OCI-LY1 (cell line): Measurements from ENCODE around the gene IFNA16.
"Not testable (repeated sequence)": the region's sequence is repeated elsewhere in the genome, so short reads cannot be mapped to it uniquely, and the experiment has no call there.

Experiments
- H2AFZ ChIP-seq: fragments of 200-600 bp; sonication (generic), shearing (Covaris generic); 2 replicates; pipeline ENCODE4 v1.6.0; 2014; ENCODE audit warnings: antibody characterized with exemption, mild to moderate bottlenecking, low read length
- H3F3A ChIP-seq: fragments of 200-600 bp; sonication (generic), shearing (Covaris generic); 2 replicates; pipeline ENCODE4 v1.6.0; 2014; ENCODE audit warnings: mild to moderate bottlenecking, antibody characterized with exemption, low read length, moderate library complexity; ENCODE audit not compliant: insufficient read depth
- H3K27ac ChIP-seq: fragments of 200-600 bp; sonication (generic); 2 replicates; pipeline ENCODE4 v1.5.1; 2014; ENCODE audit warnings: low read length, mixed run types, mild to moderate bottlenecking, low read depth; ENCODE audit not compliant: poor library complexity, severe bottlenecking
- H3K27me3 ChIP-seq: fragments of 200-600 bp; sonication (generic); 2 replicates; pipeline ENCODE4 v1.6.0; 2014; ENCODE audit warnings: antibody characterized with exemption, mild to moderate bottlenecking, low read length, moderate library complexity; ENCODE audit not compliant: insufficient read depth
- H3K36me3 ChIP-seq: fragments of 200-600 bp; sonication (generic); 2 replicates; pipeline ENCODE4 v1.6.1; 2014; ENCODE audit warnings: mild to moderate bottlenecking, antibody characterized with exemption, low read length, moderate library complexity, mixed read lengths; ENCODE audit not compliant: insufficient read depth
- H3K4me1 ChIP-seq: fragments of 200-600 bp; sonication (generic); 2 replicates; pipeline ENCODE4 v1.5.1; 2014; ENCODE audit warnings: mild to moderate bottlenecking, low read length, moderate library complexity; ENCODE audit not compliant: insufficient read depth, severe bottlenecking
- H3K4me2 ChIP-seq: fragments of 200-600 bp; sonication (generic), shearing (Covaris generic); 2 replicates; pipeline ENCODE4 v1.6.1; 2014; ENCODE audit warnings: low read length
- H3K4me3 ChIP-seq: fragments of 200-600 bp; sonication (generic); 2 replicates; pipeline ENCODE4 v1.5.1; 2014; ENCODE audit warnings: low read length, low read depth, mild to moderate bottlenecking, mixed read lengths; ENCODE audit not compliant: poor library complexity, severe bottlenecking
- H3K79me2 ChIP-seq: fragments of 200-600 bp; shearing (Covaris generic); 2 replicates; pipeline ENCODE4 v1.6.1; 2016; ENCODE audit warnings: mixed run types, low read length, mixed read lengths; ENCODE audit not compliant: insufficient read depth
- H3K9ac ChIP-seq: fragments of 200-600 bp; sonication (generic), shearing (Covaris generic); 2 replicates; pipeline ENCODE4 v1.6.1; 2014; ENCODE audit warnings: mild to moderate bottlenecking, low read length, mixed read lengths
- H3K9me2 ChIP-seq: fragments of 200-600 bp; sonication (generic), shearing (Covaris generic); 2 replicates; pipeline ENCODE4 v1.6.1; 2014; ENCODE audit warnings: low read depth, mild to moderate bottlenecking, low read length, mixed read lengths
- H3K9me3 ChIP-seq: fragments of 200-600 bp; shearing (Covaris generic); 2 replicates; pipeline ENCODE4 v1.6.1; 2014; ENCODE audit warnings: low read length, mixed read lengths
- H4K20me1 ChIP-seq: fragments of 200-600 bp; sonication (generic), shearing (Covaris generic); 2 replicates; pipeline ENCODE4 v1.6.0; 2016; ENCODE audit warnings: mild to moderate bottlenecking, low read length; ENCODE audit not compliant: insufficient read depth
- CTCF ChIP-seq: fragments of 200-600 bp; sonication (generic), shearing (Covaris generic); IDR thresholded peaks from 2 replicates; pipeline ENCODE4 v1.5.1; 2017; ENCODE audit warnings: mild to moderate bottlenecking, antibody characterized with exemption, low read length, moderate library complexity, mixed read lengths
- EZH2 ChIP-seq: fragments of 200-600 bp; sonication (generic), shearing (Covaris generic); IDR thresholded peaks from 2 replicates; pipeline ENCODE4 v1.8.0; 2017; ENCODE audit warnings: borderline replicate concordance, mixed run types, mild to moderate bottlenecking, antibody characterized with exemption, low read length, moderate library complexity, mixed read lengths

Gene IFNA16

DNA sequence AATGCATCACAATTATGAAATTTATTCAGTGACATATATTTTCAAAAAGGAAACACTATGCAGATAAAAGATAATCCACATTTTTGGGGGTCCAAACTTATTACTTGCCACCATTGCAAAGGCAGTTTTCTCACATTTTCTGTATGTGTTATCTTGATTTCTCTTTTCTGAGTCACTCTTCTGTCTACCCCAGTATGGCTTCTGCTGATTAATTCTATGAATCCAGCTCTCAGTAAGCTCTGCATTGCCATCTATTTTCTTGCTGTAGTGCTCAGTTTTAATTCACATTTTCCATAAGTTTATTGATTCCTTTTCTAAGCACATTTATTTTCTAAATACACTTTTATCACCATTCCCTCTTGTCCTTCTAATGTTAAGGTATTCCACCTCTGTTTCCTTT lies 11.9 kb downstream of the IFNA16 start:
- Histone ChIP-seq H3K27me3 (no peaks in the 10 kb centered on the region), H3K9me2 (no peaks in the 10 kb centered on the region), H3F3A (no peaks in the 10 kb centered on the region), H3K4me1 (no peaks in the 10 kb centered on the region), H3K27ac (no peak overlapping the region), H3K9ac (no peak overlapping the region), H3K4me2 (no peak overlapping the region), H3K79me2 (no peaks in the 10 kb centered on the region), H3K4me3 (no peak overlapping the region), H3K9me3 (no peaks in the 10 kb centered on the region), H4K20me1 (no peaks in the 10 kb centered on the region), H3K36me3 (no peaks in the 10 kb centered on the region), H2AFZ (no peak overlapping the region)
- no peak for TF ChIP-seq EZH2
- no peak for TF ChIP-seq CTCF

GRCh38 chr9:21202105-21202504 lies 15.0 kb downstream of the IFNA16 start, which contains the start of gene IFNA7:
TSS of gene IFNA7 (minus strand) at chr9:21202205. CDS start at chr9:21202165, 40 bp downstream.
- H3K9me2 ChIP-seq, H3K36me3 ChIP-seq, H3K27me3 ChIP-seq, H3K79me2 ChIP-seq, H3K4me2 ChIP-seq, H3K9ac ChIP-seq, H3K9me3 ChIP-seq, H3K4me3 ChIP-seq, H4K20me1 ChIP-seq, H3K27ac ChIP-seq, H3K4me1 ChIP-seq, H2AFZ ChIP-seq, H3F3A ChIP-seq: not testable (repeated sequence)

DNA sequence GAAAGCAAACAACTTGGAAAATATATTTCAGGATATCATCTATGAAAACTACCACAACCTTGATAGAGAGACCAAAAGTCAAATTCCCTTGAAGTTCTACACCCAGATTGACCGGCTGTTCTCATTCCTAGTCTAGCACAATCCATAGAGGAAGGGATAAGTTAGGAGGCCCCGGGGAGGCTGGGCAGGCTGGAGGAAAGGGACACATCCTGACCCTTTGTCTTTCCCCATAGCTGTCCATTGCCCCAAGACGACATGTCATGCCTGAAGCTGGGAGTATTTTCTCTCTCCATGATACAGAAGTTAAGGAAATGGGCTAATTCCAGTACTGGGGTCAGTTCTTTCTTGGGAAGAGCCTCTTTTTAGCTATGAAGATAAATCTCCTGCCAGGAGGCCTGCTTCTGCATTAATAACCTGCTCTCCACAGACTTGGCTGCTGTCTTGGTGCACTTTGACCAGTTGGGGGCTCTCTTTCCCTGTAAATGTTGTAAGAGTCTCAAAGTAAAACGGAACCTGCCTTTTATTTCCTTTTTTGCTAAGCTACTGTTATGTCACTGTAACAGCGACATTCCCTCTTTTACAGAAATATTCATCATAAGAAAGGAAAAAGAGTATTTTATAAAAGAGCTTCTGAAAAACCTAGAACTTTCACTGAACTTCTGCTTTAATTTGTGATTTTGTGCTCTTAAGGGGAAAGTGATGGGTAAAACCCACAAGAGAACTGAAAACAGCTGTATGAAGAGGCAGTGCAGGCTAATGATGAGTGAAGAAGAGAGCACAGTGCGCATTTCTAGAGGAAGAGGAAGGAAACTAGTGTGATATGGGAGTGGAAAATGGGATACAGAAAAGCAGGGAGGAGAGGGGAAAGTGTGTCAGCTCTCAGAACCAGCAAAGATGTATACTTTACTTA lies 22.0 kb downstream of the IFNA16 start:
- H3K79me2 ChIP-seq: not testable (repeated sequence)

DNA sequence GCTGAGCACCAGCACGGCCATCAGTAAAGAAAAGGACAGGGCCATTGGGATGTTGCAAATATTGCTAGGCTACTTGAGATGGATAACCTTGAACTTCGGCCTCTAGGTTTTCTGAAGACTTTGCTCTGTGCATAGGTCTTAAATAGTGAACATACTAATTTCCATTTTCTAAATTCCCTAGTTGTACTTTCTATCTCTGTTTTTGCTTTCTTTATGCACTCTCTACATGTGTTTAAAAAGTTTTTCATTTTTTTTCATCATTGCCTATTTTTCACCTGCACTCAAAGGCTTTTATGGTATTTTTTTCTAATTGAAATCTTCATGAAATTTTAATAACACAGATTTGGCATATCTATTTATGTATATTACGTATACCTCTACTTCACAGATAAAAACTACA lies 29.6 kb downstream of the IFNA16 start, which contains the start of gene IFNA4:
Gene IFNA4 (minus strand): TSS at position 101 of the 400 bp plus-strand sequence. CDS start 56 bp downstream, at position 45.
- H3K9ac ChIP-seq, H3K36me3 ChIP-seq, H4K20me1 ChIP-seq, H3K27ac ChIP-seq, H3K27me3 ChIP-seq, H3K9me3 ChIP-seq, H3K4me2 ChIP-seq, H3K79me2 ChIP-seq, H3K4me1 ChIP-seq, H2AFZ ChIP-seq, H3K9me2 ChIP-seq, H3K4me3 ChIP-seq, H3F3A ChIP-seq: not testable (repeated sequence)

More for the DNA sequence above, 22.0 kb downstream of the IFNA16 start:
- H2AFZ ChIP-seq, H3K9ac ChIP-seq, H3K9me2 ChIP-seq, H3F3A ChIP-seq, H3K4me2 ChIP-seq, H3K27me3 ChIP-seq, H3K4me3 ChIP-seq, H4K20me1 ChIP-seq, H3K9me3 ChIP-seq, H3K36me3 ChIP-seq, H3K27ac ChIP-seq, H3K4me1 ChIP-seq: not testable (repeated sequence)
- TF ChIP-seq CTCF: peak; percentile 57
